Stimulated activated CD8-positive, alpha-beta memory T cell treated with anti-CD3 and anti-CD28 coated beads, Interleukin-12 subunit alpha, Interleukin-12 subunit beta, amount 100 ng/mL, for 24 hours (primary cell): ENCODE measurements around the gene NDC80.
A peak's percentile ranks its signal among the peaks of the same experiment; 100 is the strongest.
"Not testable (repeated sequence)": the region's sequence is repeated elsewhere in the genome, so short reads cannot be mapped to it uniquely, and the experiment has no call there.

Experiments
- DNase-seq: peaks from one replicate; pipeline ENCODE4 v3.0.0-alpha.2; 2020; ENCODE audit errors: extremely low read depth

The NDC80 gene

DNA sequence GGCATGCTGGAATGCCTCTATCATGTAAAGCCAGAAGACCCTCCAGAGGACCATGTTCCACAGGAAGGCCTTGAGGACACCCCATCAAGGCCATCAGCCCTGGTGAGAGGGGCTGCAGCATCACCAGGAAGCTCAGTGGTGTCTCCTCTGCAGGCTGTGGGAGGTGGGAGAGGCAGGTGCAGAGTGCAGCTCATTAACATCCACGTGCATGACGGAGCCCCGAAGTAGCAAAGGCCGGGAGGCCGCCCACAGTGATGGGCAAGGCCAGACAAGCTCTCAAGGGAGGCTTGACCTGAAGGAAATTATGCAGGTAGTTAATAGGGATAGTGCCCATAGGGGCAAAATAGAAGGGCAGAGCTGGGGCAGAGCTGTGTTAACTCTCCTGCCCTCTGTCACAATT, 53.9 kb downstream of the NDC80 start:
- DNase-seq = no peak

DNA sequence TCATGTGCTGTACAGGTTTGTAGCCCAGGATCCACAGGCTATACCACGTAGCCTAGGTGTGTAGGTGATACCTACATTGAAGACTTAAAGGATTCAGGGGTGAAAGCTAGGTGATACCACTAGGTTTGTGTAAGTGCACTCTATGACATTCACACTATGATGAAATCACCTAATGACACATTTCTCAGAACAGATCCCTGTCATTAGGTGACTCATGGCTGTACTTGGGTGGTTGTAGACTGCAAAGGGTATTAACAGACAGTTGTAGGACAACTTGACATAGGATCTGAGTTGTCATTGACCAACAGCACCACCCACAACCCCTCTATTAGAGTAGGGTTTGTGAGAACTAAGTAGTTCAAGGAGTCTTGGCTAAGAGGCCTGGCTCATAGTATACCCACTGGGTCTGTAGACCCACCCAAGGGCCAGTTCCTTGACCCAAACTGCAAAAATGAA, 56.5 kb downstream of the NDC80 start:
- DNase-seq = no peak

DNA sequence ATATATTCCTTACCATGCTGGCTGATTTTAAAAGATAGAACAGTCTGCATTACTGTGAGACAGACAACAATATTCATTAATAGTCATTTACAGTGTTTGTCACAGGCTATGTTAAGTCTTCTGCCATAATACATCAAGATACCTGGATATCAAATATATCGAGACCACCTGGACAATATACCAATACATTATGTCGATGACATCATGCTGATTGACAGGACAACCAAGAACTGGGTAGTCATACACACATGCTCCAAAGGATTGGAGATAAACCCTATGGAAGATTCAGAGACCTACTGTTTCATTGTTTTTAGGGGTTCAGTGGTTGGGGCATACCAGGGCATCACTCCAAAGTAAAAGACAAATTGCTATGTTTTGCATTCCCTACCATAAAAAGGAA, 57.6 kb downstream of the NDC80 start:
- no peak for DNase-seq

DNA sequence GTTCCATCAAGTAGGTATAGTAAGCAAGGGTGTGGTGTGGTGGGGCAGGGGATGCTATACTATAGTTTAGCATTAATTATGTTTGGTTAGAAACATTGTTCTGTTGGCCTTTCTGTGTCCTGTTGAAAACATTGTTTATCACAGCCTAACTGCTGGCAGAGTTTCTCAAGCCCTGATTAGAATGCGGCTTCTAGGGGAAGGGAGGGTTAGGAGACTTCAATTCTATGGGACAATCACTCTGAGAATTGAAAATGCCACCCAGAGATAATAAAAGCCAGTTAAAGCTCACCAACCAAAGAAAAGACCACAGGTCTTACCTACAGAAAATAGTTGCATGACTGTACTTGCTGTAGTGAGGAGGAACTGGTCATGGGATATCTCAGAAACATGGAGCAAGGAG, 64.2 kb downstream of the NDC80 start:
- no peak for DNase-seq

DNA sequence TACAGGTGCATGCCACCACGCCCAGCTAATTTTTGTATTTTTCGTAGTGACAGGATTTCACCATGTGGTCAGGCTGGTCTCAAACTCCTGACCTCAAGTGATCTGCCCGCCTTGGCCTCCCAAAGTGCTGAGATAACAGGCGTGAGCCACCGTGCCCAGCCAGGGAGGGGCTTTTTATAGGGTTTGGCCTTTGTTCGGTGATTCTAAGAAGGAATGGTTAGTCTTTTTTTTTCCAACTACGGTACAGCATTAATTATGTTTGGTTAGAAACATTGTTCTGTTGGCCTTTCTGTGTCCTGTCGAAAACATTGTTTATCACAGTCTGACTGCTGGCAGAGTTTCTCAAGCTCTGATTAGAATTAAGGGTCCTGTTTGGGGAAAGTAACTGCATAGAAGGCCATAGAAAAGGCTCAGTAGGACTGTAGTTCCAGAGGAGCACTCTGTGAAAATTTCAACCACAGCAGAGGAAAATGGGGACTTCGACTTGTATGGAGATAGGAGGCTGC, 64.8 kb downstream of the NDC80 start:
- no peak for DNase-seq

DNA sequence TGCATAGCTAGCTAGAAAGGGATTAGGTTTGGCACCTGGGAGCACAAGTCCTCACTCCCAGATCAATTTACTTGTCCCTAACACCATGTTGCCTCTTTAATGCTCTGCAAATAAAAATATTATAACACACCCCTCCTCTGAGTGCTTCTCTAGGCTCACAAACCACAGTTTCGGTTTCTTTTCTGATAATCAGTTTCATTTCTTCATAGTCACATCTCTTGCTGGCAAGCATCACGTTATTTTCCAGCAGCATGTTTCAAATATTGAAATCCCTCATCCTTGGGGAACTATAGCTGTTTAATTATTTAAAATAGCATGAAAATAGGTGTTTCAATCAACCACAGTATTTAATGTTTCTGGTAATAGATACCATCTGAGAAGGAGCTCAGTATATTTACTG, 70.3 kb downstream of the NDC80 start:
- no peak for DNase-seq

DNA sequence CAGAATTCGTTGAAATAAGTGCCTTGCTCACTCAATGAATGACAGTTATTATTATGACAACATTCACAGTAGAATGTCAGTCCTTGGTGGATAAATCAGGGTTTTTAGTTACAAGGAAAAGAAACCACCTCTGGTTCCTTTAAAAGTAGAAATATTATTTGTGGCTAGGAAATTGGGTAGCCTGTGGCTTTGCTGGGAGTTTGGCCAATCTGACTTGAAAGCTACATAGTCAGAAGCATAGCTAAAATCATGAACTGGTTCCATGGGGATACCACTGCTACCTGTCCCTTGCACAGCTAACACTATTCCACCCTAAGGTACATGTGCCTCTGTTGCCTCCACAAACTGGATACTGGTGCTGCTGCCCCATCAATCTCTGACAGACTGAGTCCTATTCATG, 71.4 kb downstream of the NDC80 start:
- DNase-seq = no peak

DNA sequence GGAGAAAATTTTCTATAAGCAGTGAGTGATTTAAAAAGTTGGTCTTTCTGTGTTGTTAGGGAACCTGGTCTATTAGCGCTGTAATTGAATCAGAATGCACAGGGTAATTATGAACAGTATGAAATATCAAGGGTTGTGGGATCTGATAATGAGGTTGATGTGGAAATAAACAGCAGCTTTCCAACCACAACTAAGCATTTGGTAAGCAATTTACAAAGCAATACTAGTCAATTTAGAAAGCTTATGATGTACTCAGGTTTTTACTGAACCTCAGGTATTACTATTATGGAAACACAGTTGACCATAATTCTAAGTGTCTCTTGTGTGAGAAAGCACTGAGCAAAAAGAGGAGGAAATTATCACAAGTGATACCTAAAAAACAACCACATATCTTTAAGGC, 73.2 kb downstream of the NDC80 start:
- no peak for DNase-seq

DNA sequence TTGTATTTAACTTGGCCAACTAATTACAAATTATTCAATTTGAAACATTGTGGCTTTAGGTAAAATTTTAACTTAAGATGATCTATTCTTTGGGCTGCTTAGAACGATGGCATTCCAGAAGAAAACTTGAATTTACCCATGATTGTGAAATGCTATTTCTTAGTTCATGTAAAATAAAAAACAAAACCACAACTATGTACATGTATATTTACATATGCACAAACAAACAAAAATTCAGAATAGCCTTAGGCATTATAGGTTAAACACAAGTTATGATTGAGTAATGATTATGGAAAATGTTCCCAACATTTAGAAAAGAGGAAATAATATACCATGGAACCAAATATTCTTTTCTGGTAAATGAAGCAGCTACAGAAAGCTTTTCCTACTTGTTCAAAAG, 80.6 kb downstream of the NDC80 start:
- DNase-seq = no peak

DNA sequence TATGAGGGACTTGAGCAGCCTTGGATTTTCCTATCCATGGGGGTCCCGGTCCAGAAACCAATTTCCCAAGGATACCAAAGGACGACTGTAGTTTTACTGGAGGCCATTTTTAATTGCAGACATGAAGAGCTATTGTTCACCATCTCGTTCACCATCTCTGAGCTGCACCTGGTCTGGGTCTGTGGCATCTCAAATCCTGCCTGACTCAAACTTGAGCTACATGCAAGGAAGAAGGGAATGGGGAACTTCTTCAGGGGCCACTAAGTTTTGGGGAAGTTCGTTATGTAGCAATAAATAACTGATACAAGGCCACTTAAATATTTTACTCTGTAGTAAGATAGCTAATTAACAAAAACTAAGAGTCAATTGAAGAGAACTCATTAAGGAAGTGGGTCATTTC, 82.1 kb downstream of the NDC80 start:
- DNase-seq = no peak

DNA sequence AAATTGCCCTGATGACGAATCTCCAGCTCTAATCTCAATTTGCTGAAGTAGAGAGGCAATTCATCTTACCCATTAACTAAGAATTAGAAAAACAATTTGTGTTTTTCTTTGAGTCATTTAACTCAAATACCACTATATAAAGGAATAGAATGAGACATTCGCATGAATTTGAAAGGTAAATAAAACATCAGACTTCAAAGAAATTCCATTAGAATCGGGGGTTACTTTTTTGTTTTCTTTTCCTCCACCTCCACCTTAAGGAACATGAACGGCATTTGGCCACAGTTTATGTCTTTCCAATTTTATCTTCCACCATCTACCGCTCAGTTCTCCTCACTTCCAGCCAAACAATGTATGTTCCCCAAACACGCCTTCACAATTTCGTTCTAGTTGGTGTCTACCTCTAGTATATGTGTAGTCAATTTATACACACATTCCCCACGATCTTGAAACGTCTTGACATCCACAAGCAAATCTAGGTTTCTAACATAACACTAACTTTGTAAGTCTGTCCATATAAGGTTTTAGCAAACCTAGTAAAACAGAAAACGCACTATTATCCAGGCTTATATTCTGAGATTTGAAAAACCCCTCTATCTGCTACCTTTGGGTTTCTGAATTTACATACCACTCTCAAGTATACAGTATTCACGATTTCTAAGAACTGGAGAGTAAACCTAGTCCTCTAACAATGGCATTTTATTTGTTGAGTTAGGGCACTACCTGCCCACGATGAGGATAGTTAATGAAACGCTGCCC, 83.0 kb downstream of the NDC80 start:
- no peak for DNase-seq

DNA sequence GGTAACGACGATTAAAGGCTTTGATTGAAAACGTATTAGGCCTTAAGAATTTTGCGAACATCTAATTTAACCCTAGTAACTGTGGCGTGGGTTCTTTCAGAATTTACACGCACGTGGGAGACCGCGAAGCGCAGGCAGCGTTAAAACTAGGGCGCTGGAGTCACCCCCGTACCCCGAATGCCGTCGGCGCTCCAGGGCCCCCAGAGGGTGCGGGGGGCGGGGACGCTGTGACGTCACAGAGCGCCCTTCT, 83.5 kb downstream of the NDC80 start:
- peak; percentile 42 for DNase-seq

DNA sequence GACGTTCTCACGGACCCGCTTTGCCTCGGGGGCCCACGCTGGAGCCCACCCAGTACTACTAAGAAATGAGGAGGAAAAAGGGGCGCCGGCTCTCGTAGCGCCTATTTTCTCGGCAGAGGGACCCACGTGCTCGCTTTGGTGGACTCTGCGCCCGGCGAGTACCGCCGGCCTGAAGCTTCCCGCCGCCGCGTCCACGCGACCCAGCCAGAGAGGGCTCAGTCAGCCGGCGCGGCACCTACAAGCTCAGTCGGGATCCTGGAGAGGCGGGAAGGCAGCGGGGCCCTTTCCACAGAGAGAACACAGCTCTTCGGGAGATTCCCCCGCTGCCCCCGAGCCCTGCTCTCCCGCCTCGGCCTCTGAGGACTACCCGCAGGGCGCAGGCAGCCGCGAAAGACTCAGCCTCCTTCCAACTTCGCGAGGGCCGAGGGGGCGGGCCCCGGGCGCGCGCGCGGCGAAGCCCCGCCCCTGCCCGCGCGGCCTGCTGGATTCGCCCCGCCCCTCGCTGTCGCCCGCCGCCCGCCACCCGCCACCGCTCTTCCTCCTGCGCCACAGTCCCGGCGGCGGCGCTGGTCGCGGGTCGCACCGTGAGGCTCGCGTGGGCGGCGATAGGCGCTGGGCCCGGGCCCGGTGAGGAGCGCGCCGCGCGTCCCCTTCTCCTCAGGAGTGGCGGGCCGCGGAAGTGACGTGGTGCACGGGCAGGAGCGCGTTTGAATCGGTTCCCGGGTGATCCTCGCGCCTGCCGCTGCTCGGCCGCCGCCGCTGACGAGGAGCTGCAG, 84.0 kb downstream of the NDC80 start, which contains the start of gene SMCHD1:
Gene SMCHD1 (plus strand): TSS at position 549 of the 776 bp plus-strand sequence. CDS start 350 bp downstream, outside the sequence.
- peak; percentile 86 for DNase-seq

DNA sequence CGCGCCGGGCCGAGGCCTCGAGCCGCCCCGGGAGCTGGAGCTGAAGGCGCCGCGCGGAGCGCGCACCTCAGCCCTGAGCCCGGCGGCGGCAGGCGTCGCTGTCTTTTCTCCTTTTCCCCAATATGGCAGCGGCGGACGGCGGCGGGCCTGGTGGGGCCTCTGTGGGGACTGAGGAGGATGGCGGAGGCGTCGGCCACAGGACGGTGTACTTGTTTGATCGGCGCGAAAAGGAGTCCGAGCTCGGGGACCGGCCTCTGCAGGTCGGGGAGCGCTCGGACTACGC, 84.5 kb downstream of the NDC80 start:
- no peak for DNase-seq

DNA sequence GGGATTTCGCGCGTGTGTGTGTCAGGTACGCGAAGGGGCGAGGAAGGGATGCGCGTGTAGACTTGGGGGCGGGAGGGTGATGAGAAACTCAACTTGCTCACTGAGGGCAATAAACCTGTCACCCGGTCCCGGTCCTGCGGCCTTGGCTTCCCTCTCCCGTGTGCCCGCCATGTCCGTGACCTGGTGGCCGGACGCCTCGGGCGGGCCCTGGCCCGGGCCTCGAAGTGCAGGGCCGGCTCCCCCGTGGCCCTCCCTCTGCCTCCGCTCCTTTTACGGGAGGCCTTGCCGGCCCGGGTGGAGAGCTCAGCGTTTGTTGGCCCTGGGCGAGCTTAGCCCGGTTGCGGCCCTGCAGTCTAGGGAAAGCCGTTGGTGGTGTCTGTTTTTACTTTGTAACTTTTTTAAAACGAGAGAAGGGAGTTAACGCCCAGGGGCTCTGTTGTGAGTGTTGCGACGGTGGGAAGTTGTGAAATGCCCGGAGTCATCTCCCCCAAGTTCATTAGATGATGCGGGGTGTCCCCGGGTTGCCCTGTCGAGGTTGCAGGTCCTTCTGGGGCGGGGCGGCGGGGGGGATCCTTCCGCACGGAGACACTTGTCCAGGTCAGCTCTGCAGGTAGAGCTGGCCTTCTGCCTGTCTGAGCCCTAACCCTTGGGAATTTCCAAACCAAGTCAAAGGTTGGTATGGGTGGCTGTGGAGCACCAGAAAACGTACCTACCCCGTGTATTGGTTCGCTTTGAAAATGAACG, 85.1 kb downstream of the NDC80 start:
- no peak for DNase-seq

DNA sequence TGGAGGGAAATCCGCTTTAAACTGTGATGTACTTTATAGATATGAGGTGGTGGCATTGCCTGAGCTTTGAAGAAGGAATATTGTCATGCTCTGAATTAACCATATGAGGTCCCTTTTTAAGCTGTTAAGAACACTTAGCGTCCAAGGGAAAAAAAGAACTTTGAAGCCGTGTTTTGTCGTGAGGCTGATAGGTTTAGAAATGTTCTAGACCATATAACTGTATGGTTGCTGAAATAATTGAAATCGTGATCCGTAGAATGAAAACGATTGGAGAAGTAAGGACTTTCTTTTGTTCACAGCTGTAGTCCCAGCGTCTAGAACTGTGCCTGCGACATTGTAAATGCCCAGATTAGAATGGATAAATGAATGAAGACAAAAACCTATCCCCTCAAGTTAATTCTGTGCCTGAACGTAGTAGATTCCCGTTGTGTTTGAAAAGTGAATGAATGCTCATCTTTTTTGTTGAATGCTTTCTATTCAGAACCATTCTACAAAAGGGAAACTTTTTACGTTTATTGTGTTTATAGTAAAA, 85.7 kb downstream of the NDC80 start:
- no peak for DNase-seq

DNA sequence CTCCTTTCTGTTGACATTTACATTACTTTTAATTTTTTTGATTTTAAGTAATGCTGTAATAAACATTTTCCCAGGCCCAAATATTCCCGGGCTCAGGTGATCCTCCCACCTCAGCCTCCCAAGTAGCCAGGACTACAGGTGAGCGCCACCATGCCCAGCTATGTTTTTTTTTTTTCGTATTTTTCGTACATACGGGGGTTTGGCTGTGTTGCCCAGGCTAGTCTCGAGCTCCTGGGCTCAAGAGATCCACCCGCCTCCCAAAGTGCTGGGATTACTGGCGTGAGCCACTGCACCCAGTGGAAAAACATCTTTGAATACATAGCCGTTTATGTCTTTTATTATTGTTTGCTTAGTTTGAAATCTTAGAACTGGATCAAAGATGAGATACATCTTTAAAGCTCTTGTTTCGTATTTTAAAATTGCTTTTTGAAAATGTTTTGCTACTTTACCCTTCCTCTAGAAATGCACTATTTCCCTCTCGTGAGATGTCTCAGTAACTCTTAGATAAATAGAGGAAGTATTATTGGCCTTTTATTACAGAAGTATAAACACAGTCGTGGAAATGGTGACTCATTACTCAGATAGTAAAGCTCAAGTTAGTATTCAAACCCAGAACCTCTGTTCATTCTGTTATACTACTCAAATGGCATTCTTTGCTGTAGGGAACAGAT, 86.6 kb downstream of the NDC80 start:
- DNase-seq = no peak

DNA sequence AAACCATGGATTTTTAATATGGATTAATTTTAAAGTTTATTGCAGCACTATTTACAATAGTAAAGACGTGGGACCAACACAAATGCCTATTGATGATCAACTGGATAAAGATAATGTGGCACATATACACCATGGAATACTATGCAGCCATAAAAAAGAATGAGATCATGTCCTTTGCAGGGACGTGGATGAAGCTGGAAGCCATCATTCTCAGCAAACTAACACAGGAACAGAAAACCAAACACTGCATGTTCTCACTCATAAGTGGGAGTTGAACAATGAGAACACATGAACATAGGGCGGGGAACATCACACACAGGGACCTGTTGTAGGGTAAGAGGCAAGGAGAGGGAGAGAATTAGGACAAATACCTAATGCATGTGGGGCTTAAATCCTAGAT, 89.5 kb downstream of the NDC80 start:
- not testable (repeated sequence) for DNase-seq

DNA sequence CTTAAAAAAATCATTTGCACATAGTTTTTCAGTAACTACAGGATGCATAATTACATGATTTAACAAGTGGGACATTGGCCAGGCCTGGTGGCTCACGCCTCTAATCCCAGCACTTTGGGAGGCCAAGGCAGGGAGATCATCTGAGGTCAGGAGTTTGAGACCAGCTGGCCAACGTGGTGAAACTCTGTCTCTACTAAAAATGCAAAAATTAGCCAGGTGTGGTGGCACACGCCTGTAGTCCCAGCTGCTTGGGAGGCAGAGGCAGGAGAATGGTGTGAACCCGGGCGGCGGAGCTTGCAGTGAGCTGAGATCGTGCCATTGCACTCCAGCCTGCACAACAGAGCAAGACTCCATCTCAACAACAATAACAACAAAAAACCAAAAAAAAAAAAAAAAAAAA, 90.9 kb downstream of the NDC80 start:
- DNase-seq = not testable (repeated sequence)

DNA sequence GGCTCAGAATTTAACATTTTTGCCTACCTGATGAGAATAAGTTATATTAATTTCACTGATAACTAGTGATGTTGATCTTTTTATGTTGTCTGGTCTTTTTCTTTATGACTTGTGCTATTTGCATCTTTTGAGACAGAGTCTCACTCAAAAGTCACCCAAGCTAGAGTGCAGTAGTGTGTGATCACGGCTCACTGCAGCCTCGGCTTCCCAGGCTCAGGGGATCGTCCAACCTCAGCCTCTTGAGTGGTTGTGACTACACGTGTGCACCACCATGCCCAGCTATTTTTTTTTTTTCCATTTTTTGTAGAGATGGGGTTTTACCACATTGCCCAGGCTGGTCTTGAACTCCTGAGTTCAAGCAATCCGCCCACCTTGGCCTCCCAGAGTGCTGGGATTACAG, 91.6 kb downstream of the NDC80 start:
- no peak for DNase-seq
